A673 (cell line): ENCODE data around the gene AANAT. TPM values are rescaled to one million over a fixed set of nuclear protein-coding genes. Genes with fewer than 3 reads are reported as not detected.
"Not testable (repeated sequence)": the region's sequence is repeated elsewhere in the genome, so short reads cannot be mapped to it uniquely, and the experiment has no call there.

Source experiments
- BruUV-seq: library from RNA; stranded (reverse); fragments of 400-500 nt; replicated peaks from 2 replicates; lab custom pipeline; 2021; lab: Mats Ljungman, UMichigan
- CTCF ChIA-PET: fragments of 300-600 bp; sonication (Branson Sonifier 250); formaldehyde crosslinking; loops from one replicate; lab custom pipeline; 2022; ENCODE audit warnings: antibody characterized with exemption; lab: Charles Lee
- POLR2A ChIA-PET: fragments of 300-600 bp; sonication (Branson Sonifier 250); formaldehyde crosslinking; loops from one replicate; lab custom pipeline; 2022; ENCODE audit warnings: antibody characterized with exemption; ENCODE audit not compliant: low non-redundant PET; lab: Charles Lee
- DNase-seq: peaks from one replicate; pipeline ENCODE4 v3.0.0-alpha.2; 2015; ENCODE audit warnings: low spot score
- H3K27ac ChIP-seq: fragments of 200-600 bp; sonication (generic); 2 replicates; pipeline ENCODE4 v1.5.1; 2016; ENCODE audit warnings: mixed run types, low read depth, mild to moderate bottlenecking, mixed read lengths, antibody characterized with exemption, low read length; ENCODE audit not compliant: poor library complexity, severe bottlenecking
- H3K27me3 ChIP-seq: fragments of 200-600 bp; sonication (generic); replicated peaks from 2 replicates; pipeline ENCODE4 v1.6.1; 2017; ENCODE audit warnings: mixed run types, low read depth, mild to moderate bottlenecking, mixed read lengths, antibody characterized with exemption, low read length; ENCODE audit not compliant: insufficient read depth, poor library complexity
- H3K36me3 ChIP-seq: fragments of 200-600 bp; sonication (generic); 2 replicates; pipeline ENCODE4 v1.6.1; 2016; ENCODE audit warnings: mixed run types, mild to moderate bottlenecking, mixed read lengths, antibody characterized with exemption, low read length; ENCODE audit not compliant: insufficient read depth, poor library complexity, severe bottlenecking
- H3K4me1 ChIP-seq: fragments of 200-600 bp; sonication (generic); 2 replicates; pipeline ENCODE4 v1.6.1; 2017; ENCODE audit warnings: mixed run types, mild to moderate bottlenecking, mixed read lengths, antibody characterized with exemption, low read length; ENCODE audit not compliant: insufficient read depth, poor library complexity, severe bottlenecking
- H3K4me3 ChIP-seq: fragments of 200-600 bp; sonication (generic); 2 replicates; pipeline ENCODE4 v1.5.1; 2016; ENCODE audit warnings: low read depth, mixed run types, mild to moderate bottlenecking, mixed read lengths, low read length; ENCODE audit not compliant: poor library complexity, severe bottlenecking
- H3K9me3 ChIP-seq: fragments of 200-600 bp; sonication (generic); 2 replicates; pipeline ENCODE4 v1.6.1; 2016; ENCODE audit warnings: mixed run types, low read depth, mild to moderate bottlenecking, mixed read lengths, antibody characterized with exemption, low read length; ENCODE audit not compliant: poor library complexity, severe bottlenecking
- EZH2 ChIP-seq: fragments of 200-600 bp; sonication (generic); IDR thresholded peaks from 2 replicates; pipeline ENCODE4 v1.6.1; 2017; ENCODE audit warnings: borderline replicate concordance, low read depth, mild to moderate bottlenecking, mixed read lengths, antibody characterized with exemption, low read length; ENCODE audit not compliant: poor library complexity, severe bottlenecking
- intact Hi-C: fragments of 100-400 bp; cut with micrococcal nuclease; formaldehyde crosslinking; loops from one replicate; pipeline ENCODE4 v1.10.0; 2022; ENCODE audit not compliant: unreplicated experiment
- total RNA-seq: library from RNA; stranded (reverse); gene quantifications from 2 replicates; pipeline ENCODE4 v1.2.3, GENCODE V29; 2021
- TF ChIP-seq, protein P1 (sequence below): fragments of 300-800, 200-600 bp; sonication (generic); conservative IDR thresholded peaks from 2 replicates; pipeline ENCODE4 v1.5.1; 2017; ENCODE audit warnings: low read depth, mild to moderate bottlenecking, antibody characterized with exemption, low read length, moderate library complexity, mixed read lengths

The AANAT gene
- total RNA-seq, 1 experiment from 2014 or later: not detected

- CTCF ChIA-PET: no interaction called here
- DNase-seq: no peak
- no peak overlapping the region for H3K4me3 ChIP-seq
- no peaks in the 10 kb centered on the region for H3K4me1 ChIP-seq
- H3K36me3 ChIP-seq: no peaks in the 10 kb centered on the region
- no TSS peak for BruUV-seq
- no peaks in the 10 kb centered on the region for H3K9me3 ChIP-seq
- TF ChIP-seq EZH2: no peak
- TF ChIP-seq, protein P1, sequence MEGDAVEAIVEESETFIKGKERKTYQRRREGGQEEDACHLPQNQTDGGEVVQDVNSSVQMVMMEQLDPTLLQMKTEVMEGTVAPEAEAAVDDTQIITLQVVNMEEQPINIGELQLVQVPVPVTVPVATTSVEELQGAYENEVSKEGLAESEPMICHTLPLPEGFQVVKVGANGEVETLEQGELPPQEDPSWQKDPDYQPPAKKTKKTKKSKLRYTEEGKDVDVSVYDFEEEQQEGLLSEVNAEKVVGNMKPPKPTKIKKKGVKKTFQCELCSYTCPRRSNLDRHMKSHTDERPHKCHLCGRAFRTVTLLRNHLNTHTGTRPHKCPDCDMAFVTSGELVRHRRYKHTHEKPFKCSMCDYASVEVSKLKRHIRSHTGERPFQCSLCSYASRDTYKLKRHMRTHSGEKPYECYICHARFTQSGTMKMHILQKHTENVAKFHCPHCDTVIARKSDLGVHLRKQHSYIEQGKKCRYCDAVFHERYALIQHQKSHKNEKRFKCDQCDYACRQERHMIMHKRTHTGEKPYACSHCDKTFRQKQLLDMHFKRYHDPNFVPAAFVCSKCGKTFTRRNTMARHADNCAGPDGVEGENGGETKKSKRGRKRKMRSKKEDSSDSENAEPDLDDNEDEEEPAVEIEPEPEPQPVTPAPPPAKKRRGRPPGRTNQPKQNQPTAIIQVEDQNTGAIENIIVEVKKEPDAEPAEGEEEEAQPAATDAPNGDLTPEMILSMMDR: no peak
- no peaks in the 10 kb centered on the region for H3K27me3 ChIP-seq
- POLR2A ChIA-PET: no interaction called here
- intact Hi-C loops: no loop called here
- no peak overlapping the region for H3K27ac ChIP-seq
Observed at GRCh38 chr17:76513306-76513692, 45.9 kb downstream of the AANAT start.

DNA sequence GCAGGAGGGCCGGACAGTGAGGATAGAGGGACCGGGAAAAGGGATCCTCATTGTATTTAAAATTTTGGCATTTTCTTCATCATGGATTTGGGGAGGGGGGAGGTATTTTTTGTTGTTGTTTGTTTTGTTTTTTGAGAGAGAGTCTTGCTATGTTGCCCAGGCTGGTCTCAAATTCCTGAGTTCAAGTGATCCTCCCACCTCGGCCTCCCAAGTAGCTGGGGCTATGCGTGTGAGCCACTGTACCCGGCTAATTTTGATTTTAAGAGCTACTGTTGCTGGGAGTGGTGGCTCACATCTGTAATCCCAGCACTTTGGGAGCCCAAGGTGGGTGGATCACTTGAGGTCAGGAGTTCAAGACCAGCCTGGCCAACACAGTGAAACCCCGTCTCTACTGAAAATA lies 47.0 kb downstream of the AANAT start:
- H3K9me3 ChIP-seq: not testable (repeated sequence)

GRCh38 chr17:76515274-76515949 lies 48.0 kb downstream of the AANAT start:
- CTCF ChIA-PET: interaction anchor here (0.7 kb wide), 1 partner anchor 202 kb away, joined by 4 read pairs; no protein-coding TSS in a partner anchor
- H3K4me1 ChIP-seq: no peaks in the 10 kb centered on the region
- no peaks in the 10 kb centered on the region for H3K9me3 ChIP-seq
- intact Hi-C loops: no loop called here
- H3K27ac ChIP-seq: no peak overlapping the region
- no peak for TF ChIP-seq EZH2
- TF ChIP-seq, protein P1: no peak
- no peak for DNase-seq
- no TSS peak for BruUV-seq
- POLR2A ChIA-PET: no interaction called here
- H3K36me3 ChIP-seq: no peaks in the 10 kb centered on the region
- no peak overlapping the region for H3K4me3 ChIP-seq
- H3K27me3 ChIP-seq: no peaks in the 10 kb centered on the region

More for the DNA sequence above, 47.0 kb downstream of the AANAT start:
- intact Hi-C loops, CTCF ChIA-PET, H3K27ac ChIP-seq, H3K27me3 ChIP-seq, H3K4me1 ChIP-seq, DNase-seq, BruUV-seq, H3K4me3 ChIP-seq, H3K36me3 ChIP-seq, POLR2A ChIA-PET: not testable (repeated sequence)

DNA sequence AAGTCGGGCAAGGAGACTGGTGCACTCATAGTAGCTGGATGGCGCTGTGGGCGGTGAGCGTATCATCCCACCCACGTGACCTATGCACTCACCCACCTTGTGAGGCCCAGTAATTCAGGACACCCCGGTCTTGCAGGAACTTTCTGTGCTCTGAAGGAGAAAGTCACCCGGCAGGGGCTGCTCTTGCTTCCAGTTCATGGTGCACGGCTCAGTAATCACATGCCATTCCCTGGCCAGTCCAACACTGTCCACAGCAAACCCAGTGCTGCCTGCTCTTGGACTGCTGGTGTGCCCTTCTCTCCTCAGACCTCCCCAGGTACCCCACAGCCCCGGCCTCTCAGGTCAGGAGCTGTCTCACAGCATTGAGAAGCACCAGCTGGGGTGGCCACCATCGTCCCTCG lies 50.2 kb downstream of the AANAT start:
- TF ChIP-seq, protein P1: no peak
- TF ChIP-seq EZH2: no peak
- POLR2A ChIA-PET: no interaction called here
- Histone ChIP-seq H3K27me3 (no peaks in the 10 kb centered on the region), H3K4me1 (no peaks in the 10 kb centered on the region), H3K4me3 (no peak overlapping the region), H3K36me3 (no peaks in the 10 kb centered on the region), H3K9me3 (no peaks in the 10 kb centered on the region), H3K27ac (no peak overlapping the region)
- no peak for DNase-seq
- CTCF ChIA-PET: no interaction called here
- no TSS peak for BruUV-seq
- intact Hi-C loops: no loop called here
